ENCODE data around the gene ARFGEF3.

- TF ChIP-seq POLR2AphosphoS5 (IDR thresholded peaks at IDR 0.05; ENCODE audit: low read depth, low read length) (no peak), TAF1 (IDR thresholded peaks at IDR 0.05; ENCODE audit: borderline replicate concordance, insufficient read depth, low read length) (no peak)
Measured at GRCh38 chr6:138145402-138145801, 16.3 kb upstream of the ARFGEF3 start.
